ENCODE results near the gene IRGM.
A peak's percentile ranks its signal among the peaks of the same experiment; 100 is the strongest.
"Not testable (repeated sequence)": the region's sequence is repeated elsewhere in the genome, so short reads cannot be mapped to it uniquely, and the experiment has no call there.

IRGM gene

GRCh38 chr5:150829744-150830143 lies 16.6 kb upstream of the IRGM start:
- no peak for DNase-seq (ENCODE audit: low read depth)
- no peak overlapping the region for H3K4me3 ChIP-seq (replicated peaks; ENCODE audit: low read depth, low read length)
- TF ChIP-seq CTCF (IDR thresholded peaks at IDR 0.05; ENCODE audit: low read length, missing control alignments) = no peak

- DNase-seq (ENCODE audit: low read depth); H3K4me3 ChIP-seq (replicated peaks; ENCODE audit: low read depth, low read length): not testable (repeated sequence)
Observed at GRCh38 chr5:150831821-150832220, 14.5 kb upstream of the IRGM start.

- TF ChIP-seq CTCF (IDR thresholded peaks at IDR 0.05; ENCODE audit: low read length, missing control alignments) = no peak
- no peak overlapping the region for H3K4me3 ChIP-seq (replicated peaks; ENCODE audit: low read depth, low read length)
- DNase-seq (ENCODE audit: low read depth) = no peak
Observed at GRCh38 chr5:150836064-150836463, 10.3 kb upstream of the IRGM start.

- no peak overlapping the region for H3K4me3 ChIP-seq (replicated peaks; ENCODE audit: low read depth, low read length)
- TF ChIP-seq CTCF (IDR thresholded peaks at IDR 0.05; ENCODE audit: low read length, missing control alignments) = no peak
- DNase-seq (ENCODE audit: low read depth) = no peak
Observed at GRCh38 chr5:150836703-150837102, 9.6 kb upstream of the IRGM start.

GRCh38 chr5:150845185-150845859 lies 999 bp upstream of the IRGM start:
- DNase-seq (ENCODE audit: low read depth); H3K4me3 ChIP-seq (replicated peaks; ENCODE audit: low read depth, low read length): not testable (repeated sequence)

GRCh38 chr5:150846654-150847333 lies 473 bp downstream of the IRGM start:
- peak; percentile 94 for DNase-seq (ENCODE audit: low read depth)
- no peak overlapping the region for H3K4me3 ChIP-seq (replicated peaks; ENCODE audit: low read depth, low read length)
- TF ChIP-seq CTCF (IDR thresholded peaks at IDR 0.05; ENCODE audit: low read length, missing control alignments) = peak; percentile 72

GRCh38 chr5:150847334-150847695 lies 994 bp downstream of the IRGM start:
- H3K4me3 ChIP-seq (replicated peaks; ENCODE audit: low read depth, low read length) = no peak overlapping the region
- no peak for TF ChIP-seq CTCF (IDR thresholded peaks at IDR 0.05; ENCODE audit: low read length, missing control alignments)

GRCh38 chr5:150848271-150848670 lies 1.9 kb downstream of the IRGM start:
- DNase-seq (ENCODE audit: low read depth) = no peak
- TF ChIP-seq CTCF (IDR thresholded peaks at IDR 0.05; ENCODE audit: low read length, missing control alignments) = no peak

More at GRCh38 chr5:150847334-150847695, 994 bp downstream of the IRGM start:
- no peak for DNase-seq (ENCODE audit: low read depth)

More at GRCh38 chr5:150848271-150848670, 1.9 kb downstream of the IRGM start:
- H3K4me3 ChIP-seq (replicated peaks; ENCODE audit: low read depth, low read length) = no peak overlapping the region

All from fibroblast of pulmonary artery (primary cell).